ENCODE results near the gene NFIB.

NFIB gene

GRCh38 chr9:14058325-14058688 lies 255.6 kb downstream of the NFIB start:
- no peak for DNase-seq

- DNase-seq, result no peak
Measured at GRCh38 chr9:14057368-14058324, 256.3 kb downstream of the NFIB start.

- no peak for DNase-seq
Measured at GRCh38 chr9:14056316-14056861, 257.6 kb downstream of the NFIB start.

- no peak for DNase-seq
Measured at GRCh38 chr9:14054096-14054495, 259.8 kb downstream of the NFIB start.

- no peak for DNase-seq
Measured at GRCh38 chr9:14052359-14052758, 261.6 kb downstream of the NFIB start.

- DNase-seq, result no peak
Measured at GRCh38 chr9:14051419-14051818, 262.5 kb downstream of the NFIB start.

GRCh38 chr9:14043483-14043882 lies 270.5 kb downstream of the NFIB start:
- peak; percentile 4 for DNase-seq

- no peak for DNase-seq
Measured at GRCh38 chr9:14037331-14037730, 276.6 kb downstream of the NFIB start.

GRCh38 chr9:14033067-14033466 lies 280.9 kb downstream of the NFIB start:
- DNase-seq, result no peak
